Pancreas (tissue), 10 donors: ENCODE data around the gene SMAD6. TPM values are rescaled to one million over a fixed set of nuclear protein-coding genes. Genes with fewer than 3 reads are reported as not detected.

Source experiments
- ATAC-seq, 4 donors: fragments of 200-7000 bp; cut with Tn5 transposase; one replicate each; pipeline versions ENCODE4 v1.8.0 to v1.9.1; 2020; ENCODE audit warnings: mild to moderate bottlenecking in 4 of 4, moderate library complexity in 4 of 4
- DNase-seq, 6 donors: peaks; one replicate each; pipeline ENCODE4 v3.0.0-alpha.2; 2020
- FAIRE-seq: peaks from 2 replicates; lab custom pipeline; 2012; peaks lifted over from hg19 to GRCh38; lab: Jason Lieb, UNC
- H3K27ac ChIP-seq, 4 donors: fragments of 200-600 bp; sonication (generic); 1 replicate in 3 of 4; 2 replicates in 1 of 4; pipeline versions ENCODE4 v1.5.0 to v1.8.0; 2020
- H3K27me3 ChIP-seq, 4 donors: fragments of 200-600 bp; one replicate each; pipeline ENCODE4 v1.8.0; 2021
- H3K36me3 ChIP-seq, 3 donors: fragments of 200-600 bp; sonication (generic) in 1 of 3; one replicate each; pipeline versions ENCODE4 v1.5.0 to v1.8.0; 2020 to 2021
- H3K4me1 ChIP-seq, 3 donors: fragments of 200-600 bp; one replicate each; pipeline ENCODE4 v1.8.0; 2021
- H3K4me3 ChIP-seq, 4 donors: fragments of 200-600 bp; sonication (generic) in 2 of 4; one replicate each; pipeline versions ENCODE4 v1.5.0 to v1.8.0; 2020 to 2021
- H3K9me3 ChIP-seq, 4 donors: fragments of 200-600 bp; one replicate each; pipeline ENCODE4 v1.8.0; 2021
- CTCF ChIP-seq, 4 donors: fragments of 200-600 bp; sonication (generic) in 3 of 4; IDR thresholded peaks; one replicate each; pipeline versions ENCODE4 v1.5.0 to v1.8.0; 2021; ENCODE audit warnings: antibody characterized with exemption in 4 of 4
- WGBS, 2 donors: extraction: QIAGEN DNeasy Blood & Tissue Kit; methylation state at CpG; one replicate each; pipeline ENCODE4 v1.1.7; 2013; 5-methylcytosine and 5-hydroxymethylcytosine counted together
- intact Hi-C, 3 donors: fragments of 100-400 bp; cut with DNase I; formaldehyde crosslinking; loops; one replicate each; pipeline versions ENCODE4 v1.11.1 to v1.14.2; 2022
- polyA plus RNA-seq, 2 donors: library from polyadenylated mRNA; stranded (reverse); fragments of 200-250 nt; gene quantifications; one replicate each; pipeline ENCODE4 v1.2.3, GENCODE V29; 2013
- total RNA-seq, 6 donors: library from RNA; stranded (reverse); fragmentation: NEBNext Ultra II Directional in 4 of 6; extraction: Animal tissue kit (Norgen Biotek cat#: 25700) in 4 of 6; gene quantifications; one replicate each; pipeline versions ENCODE4 v1.2.1 to v1.2.4, GENCODE V29; 2021 to 2023
- donor health status: healthy with polysubstance abuse.
- donor health status: DM: no; HTN: no; CAD: no; lungs with moderate emphysema.
- donor health status: DM: no; HTN: no; CAD: no.
- donor health status: control.
- donor health status: control.
- donor health status: Bipolar disorder and iron deficiency.
- donor health status: DM: yes; HTN: yes; CAD: no.
- donor health status: DM: no; HTN: no; CAD: no.
- donor health status: DM: no; HTN: no; CAD: no.
- donor health status: DM: yes; HTN: yes; CAD: no.

The SMAD6 gene
- total and polyA plus RNA-seq, 8 donors = 2.6 to 13.1 (median 3.2) TPM

DNA sequence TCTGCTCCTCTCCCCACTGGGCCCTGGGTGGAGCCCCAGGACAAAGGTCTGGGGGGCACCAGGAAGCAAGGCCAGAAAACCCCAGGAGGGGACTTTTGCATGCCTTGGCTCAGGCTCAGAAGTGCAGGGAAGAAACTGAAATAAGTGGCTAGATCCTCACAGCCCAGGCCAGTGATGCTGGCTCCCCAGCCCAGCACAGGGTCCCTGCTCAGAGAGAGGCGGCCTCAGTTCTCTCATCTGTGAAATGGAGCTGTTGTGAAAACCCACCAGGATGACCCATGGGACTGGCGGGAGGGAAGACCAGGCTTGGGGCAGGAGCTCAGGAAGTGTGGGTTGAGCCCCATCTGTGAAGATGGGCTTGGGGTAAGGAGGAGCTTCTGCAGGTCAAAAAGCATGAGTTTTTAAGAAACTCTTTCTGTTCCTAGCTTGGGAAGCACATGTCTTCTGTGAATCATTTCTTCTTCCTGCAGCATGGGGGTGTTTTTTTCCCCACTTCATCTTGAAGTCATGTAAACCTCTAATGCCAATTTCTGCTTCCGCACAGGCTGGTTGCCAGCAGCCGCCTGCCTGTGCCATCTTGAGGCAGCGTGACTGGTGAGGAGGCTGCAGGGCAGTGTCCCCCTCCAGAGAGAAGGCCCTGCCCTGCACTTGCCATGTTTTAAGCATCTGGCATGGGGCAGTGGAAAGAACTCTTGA is 118.6 kb downstream of the SMAD6 start:
- peak in 1 of 6 donors; percentile 25 for DNase-seq
- TF ChIP-seq CTCF (IDR thresholded peaks at IDR 0.05) = no peak
- Histone ChIP-seq H3K9me3 (no peaks in the 10 kb centered on the region), H3K4me3 (no peak overlapping the region), H3K36me3 (no peaks in the 10 kb centered on the region), H3K4me1 (no peaks in the 10 kb centered on the region), H3K27me3 (no peaks in the 10 kb centered on the region), H3K27ac (no peak overlapping the region)
- no peak for ATAC-seq
- WGBS, 2 donors = 87 to 95% methylated on average over 5 of the region's 5 CpGs
- intact Hi-C loops = no loop called here
- no peak for FAIRE-seq

GRCh38 chr15:66821307-66821706 is 119.3 kb downstream of the SMAD6 start:
- DNase-seq = peak in 1 of 6 donors; percentile 25
- no peaks in the 10 kb centered on the region for H3K4me1 ChIP-seq
- H3K27ac ChIP-seq = no peak overlapping the region
- H3K9me3 ChIP-seq = no peaks in the 10 kb centered on the region
- 84 to 90% methylated on average over 4 of the region's 4 CpGs for WGBS, 2 donors
- FAIRE-seq = no peak
- no peaks in the 10 kb centered on the region for H3K36me3 ChIP-seq
- intact Hi-C loops = no loop called here
- no peak overlapping the region for H3K4me3 ChIP-seq
- TF ChIP-seq CTCF (IDR thresholded peaks at IDR 0.05) = no peak
- no peak for ATAC-seq
- H3K27me3 ChIP-seq = no peaks in the 10 kb centered on the region

DNA sequence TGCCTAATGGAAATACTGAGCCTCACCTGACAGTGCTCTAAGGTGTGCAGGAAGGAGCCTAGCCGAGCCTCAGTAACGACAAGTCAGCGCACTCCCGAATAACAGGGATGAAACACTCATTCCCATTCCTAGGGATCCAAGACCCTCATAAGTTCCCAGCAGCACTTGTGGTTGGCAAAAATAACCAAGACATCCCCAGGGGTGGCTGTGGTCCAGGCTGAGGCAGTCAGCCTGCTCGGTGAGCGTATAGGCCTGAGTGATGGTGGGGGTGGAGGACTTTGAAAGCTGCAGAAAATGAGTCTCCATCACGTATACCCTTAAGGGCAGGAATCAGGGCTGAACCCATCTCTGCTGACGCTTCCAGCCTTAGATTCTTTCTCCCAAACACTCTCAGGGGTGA is 120.1 kb downstream of the SMAD6 start:
- Histone ChIP-seq H3K4me3 (no peak overlapping the region), H3K36me3 (no peaks in the 10 kb centered on the region), H3K27ac (no peak overlapping the region), H3K27me3 (no peaks in the 10 kb centered on the region), H3K4me1 (no peaks in the 10 kb centered on the region), H3K9me3 (no peaks in the 10 kb centered on the region)
- FAIRE-seq = no peak
- TF ChIP-seq CTCF (IDR thresholded peaks at IDR 0.05) = no peak
- intact Hi-C loops = no loop called here
- 88% methylated on average over 8 of the region's 8 CpGs for whole genome bisulfite sequencing, 2 donors
- peak in 1 of 6 donors; percentile 5 for DNase-seq
- ATAC-seq = no peak

DNA sequence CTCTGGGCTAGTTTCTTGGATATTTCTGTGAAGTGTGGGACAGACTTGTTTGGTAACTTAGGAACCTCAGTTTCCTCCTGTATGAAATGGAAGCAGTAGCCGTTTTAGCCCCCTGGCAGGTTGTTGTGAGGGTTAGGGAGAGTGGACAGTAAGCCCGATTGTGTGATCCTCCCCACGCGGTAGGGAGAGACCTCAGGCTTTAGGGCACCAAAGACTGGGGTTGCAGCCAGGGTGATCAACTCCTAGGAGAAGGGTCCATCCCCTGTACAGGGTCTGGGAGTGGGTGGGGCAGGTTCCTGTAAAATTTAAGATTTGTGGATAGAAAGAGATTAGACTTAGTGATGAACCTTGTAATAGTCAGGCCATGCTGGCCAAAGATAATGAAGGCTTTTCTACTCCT is 120.5 kb downstream of the SMAD6 start:
- intact Hi-C loops = no loop called here
- Histone ChIP-seq H3K36me3 (no peaks in the 10 kb centered on the region), H3K4me3 (no peak overlapping the region), H3K27me3 (no peaks in the 10 kb centered on the region), H3K9me3 (no peaks in the 10 kb centered on the region), H3K4me1 (no peaks in the 10 kb centered on the region), H3K27ac (no peak overlapping the region)
- no peak for TF ChIP-seq CTCF (IDR thresholded peaks at IDR 0.05)
- ATAC-seq (no peak), DNase-seq (peak in 1 of 6 donors; percentile 22), FAIRE-seq (no peak)
- WGBS, 2 donors = 80 to 83% methylated on average over 4 of the region's 4 CpGs

DNA sequence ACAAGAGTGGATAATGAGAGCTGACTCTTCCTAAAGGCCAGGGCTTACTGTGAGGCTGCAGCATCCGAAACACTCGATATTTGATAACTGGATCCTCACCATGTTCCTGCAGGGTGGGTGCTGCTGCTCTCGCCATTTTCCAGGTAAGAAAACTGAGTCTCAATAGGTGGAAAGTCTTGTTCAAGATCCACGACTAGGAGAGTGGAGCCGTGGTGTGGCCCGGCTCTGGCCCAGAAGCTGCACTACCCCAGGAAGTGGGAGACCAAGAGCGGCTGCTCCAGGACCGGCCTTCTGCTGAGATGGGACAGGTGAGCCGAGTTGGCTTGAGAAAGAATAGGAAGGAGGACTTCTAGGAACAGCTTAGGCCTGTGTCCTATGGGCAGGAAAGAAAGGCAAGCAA is 121.6 kb downstream of the SMAD6 start:
- no peaks in the 10 kb centered on the region for H3K36me3 ChIP-seq
- ATAC-seq = no peak
- TF ChIP-seq CTCF (IDR thresholded peaks at IDR 0.05) = no peak
- WGBS, 2 donors = 93 to 94% methylated on average over 9 of the region's 9 CpGs
- H3K27ac ChIP-seq = no peak overlapping the region
- DNase-seq = peak in 1 of 6 donors; percentile 38
- H3K4me1 ChIP-seq = no peaks in the 10 kb centered on the region
- no peaks in the 10 kb centered on the region for H3K27me3 ChIP-seq
- no peak overlapping the region for H3K4me3 ChIP-seq
- FAIRE-seq = no peak
- H3K9me3 ChIP-seq = no peaks in the 10 kb centered on the region
- intact Hi-C loops = no loop called here
